ENCODE data around the gene NUMA1. TPM values are rescaled to one million over a fixed set of nuclear protein-coding genes. Genes with fewer than 3 reads are reported as not detected.

NUMA1 gene
- polyA plus RNA-seq, 1 donor from 2014 or later = 116 TPM

- H3F3A ChIP-seq (ENCODE audit: insufficient read depth, low read length, poor library complexity, severe bottlenecking) = no peaks in the 10 kb centered on the region
- no peaks in the 10 kb centered on the region for H4K20me1 ChIP-seq (ENCODE audit: insufficient read depth)
- H3K79me2 ChIP-seq (replicated peaks; ENCODE audit: insufficient read depth, low read length) = peaks cover 20% of the 10 kb centered on the region
- H3K9ac ChIP-seq (ENCODE audit: low read length) = peak overlapping the region; percentile 90
- H3K4me2 ChIP-seq (ENCODE audit: low read length) = peak overlapping the region; percentile 71
- H3K9me3 ChIP-seq (ENCODE audit: low read length) = no peaks in the 10 kb centered on the region
- H3K27ac ChIP-seq (ENCODE audit: low read length) = peak overlapping the region; percentile 84
- no peaks in the 10 kb centered on the region for H3K36me3 ChIP-seq (ENCODE audit: insufficient read depth, low read length)
- no peaks in the 10 kb centered on the region for H3K27me3 ChIP-seq (ENCODE audit: insufficient read depth, low read depth, low read length)
- no peak overlapping the region for H2AFZ ChIP-seq (ENCODE audit: low read depth, low read length)
- H3K9me2 ChIP-seq (ENCODE audit: insufficient read depth, low read length) = no peaks in the 10 kb centered on the region
- peak overlapping the region; percentile 73 for H3K4me3 ChIP-seq (ENCODE audit: low read length)
- TF ChIP-seq POLR2AphosphoS5 (IDR thresholded peaks at IDR 0.05) = no peak
- TF ChIP-seq TAF1 (IDR thresholded peaks at IDR 0.05; ENCODE audit: low read depth) = no peak
- no peak for TF ChIP-seq REST (IDR thresholded peaks at IDR 0.05; ENCODE audit: borderline replicate concordance)
- TF ChIP-seq EZH2 (IDR thresholded peaks at IDR 0.05; ENCODE audit: borderline replicate concordance, insufficient read depth, low read length, poor library complexity, severe bottlenecking) = no peak
- no peak for TF ChIP-seq RAD21 (conservative IDR thresholded peaks at IDR 0.05)
- no peak for TF ChIP-seq CTCF (IDR thresholded peaks at IDR 0.05; ENCODE audit: poor library complexity, severe bottlenecking)
- TF ChIP-seq MXI1 (conservative IDR thresholded peaks at IDR 0.05; ENCODE audit: poor library complexity, severe bottlenecking) = no peak
- TF ChIP-seq EP300 (conservative IDR thresholded peaks at IDR 0.05; ENCODE audit: poor library complexity, severe bottlenecking) = no peak
- TF ChIP-seq SMC3 (conservative IDR thresholded peaks at IDR 0.05; ENCODE audit: poor library complexity) = no peak
These were observed 21.8 kb upstream of the NUMA1 start for GRCh38 chr11:72102162-72102561.

- H3K4me3 ChIP-seq (ENCODE audit: low read length) = no peak overlapping the region
- no peak overlapping the region for H2AFZ ChIP-seq (ENCODE audit: low read depth, low read length)
- H3K79me2 ChIP-seq (replicated peaks; ENCODE audit: insufficient read depth, low read length) = peaks cover 20% of the 10 kb centered on the region
- H4K20me1 ChIP-seq (ENCODE audit: insufficient read depth) = no peaks in the 10 kb centered on the region
- H3K27me3 ChIP-seq (ENCODE audit: insufficient read depth, low read depth, low read length) = no peaks in the 10 kb centered on the region
- no peaks in the 10 kb centered on the region for H3K36me3 ChIP-seq (ENCODE audit: insufficient read depth, low read length)
- no peak overlapping the region for H3K27ac ChIP-seq (ENCODE audit: low read length)
- no peak overlapping the region for H3K9ac ChIP-seq (ENCODE audit: low read length)
- no peaks in the 10 kb centered on the region for H3F3A ChIP-seq (ENCODE audit: insufficient read depth, low read length, poor library complexity, severe bottlenecking)
- H3K9me3 ChIP-seq (ENCODE audit: low read length) = no peaks in the 10 kb centered on the region
- H3K4me2 ChIP-seq (ENCODE audit: low read length) = no peak overlapping the region
- no peaks in the 10 kb centered on the region for H3K9me2 ChIP-seq (ENCODE audit: insufficient read depth, low read length)
- TF ChIP-seq REST (IDR thresholded peaks at IDR 0.05; ENCODE audit: borderline replicate concordance) (no peak), EP300 (conservative IDR thresholded peaks at IDR 0.05; ENCODE audit: poor library complexity, severe bottlenecking) (no peak), SMC3 (conservative IDR thresholded peaks at IDR 0.05; ENCODE audit: poor library complexity) (no peak), RAD21 (conservative IDR thresholded peaks at IDR 0.05) (no peak), EZH2 (IDR thresholded peaks at IDR 0.05; ENCODE audit: borderline replicate concordance, insufficient read depth, low read length, poor library complexity, severe bottlenecking) (no peak), CTCF (IDR thresholded peaks at IDR 0.05; ENCODE audit: poor library complexity, severe bottlenecking) (no peak), TAF1 (IDR thresholded peaks at IDR 0.05; ENCODE audit: low read depth) (no peak), MXI1 (conservative IDR thresholded peaks at IDR 0.05; ENCODE audit: poor library complexity, severe bottlenecking) (no peak), POLR2AphosphoS5 (IDR thresholded peaks at IDR 0.05) (no peak)
These were observed 20.1 kb upstream of the NUMA1 start for GRCh38 chr11:72100462-72100861.
